K562 (cell line): Measurements from ENCODE around the gene CUX1. TPM values are rescaled to one million over a fixed set of nuclear protein-coding genes. Genes with fewer than 3 reads are reported as not detected.

Experiments used
- ATAC-seq: fragments of 200-7000 bp; cut with Tn5 transposase; 3 replicates; pipeline ENCODE4 v1.9.1; 2020; ENCODE audit warnings: moderate library complexity
- BruUV-seq: library from RNA; stranded (reverse); fragments of 400-500 nt; replicated peaks from 2 replicates; lab custom pipeline; 2021; lab: Mats Ljungman, UMichigan
- CTCF ChIA-PET: fragments of 300-600 bp; formaldehyde crosslinking; extraction: SDS; loops from one replicate; lab custom pipeline; 2021; ENCODE audit warnings: low intra/inter-chr PET ratio; lab: Yijun Ruan, JAX
- POLR2A ChIA-PET: fragments of 300-600, 350-650 bp; sonication (Branson Sonifier 250); formaldehyde crosslinking; extraction: SDS; loops from one replicate; lab custom pipeline; 2021; ENCODE audit warnings: antibody characterized with exemption, inconsistent platforms; lab: Yijun Ruan, JAX
- DNase-seq, 4 experiments: peaks; one replicate each; pipeline versions ENCODE4 v3.0.0 to v3.0.0-alpha.2; 2011 to 2018; ENCODE audit warnings: low spot score in 3 of 4, mixed read lengths in 3 of 4; ENCODE audit errors: extremely low read depth in 1 of 4
- FAIRE-seq: peaks from 2 replicates; lab custom pipeline; 2011; peaks lifted over from hg19 to GRCh38; lab: Jason Lieb, UNC
- H2AFZ ChIP-seq: 2 replicates; pipeline ENCODE4 v1.6.0; 2011; ENCODE audit warnings: low read depth, low read length, control low read depth, inconsistent platforms
- H3K27ac ChIP-seq: fragments of 200-600 bp; 3 replicates; pipeline ENCODE4 v1.8.0; 2011; ENCODE audit warnings: low read depth, mild to moderate bottlenecking, control low read depth, inconsistent platforms, low read length, moderate library complexity, mixed read lengths; ENCODE audit errors: extremely low read depth
- H3K27me3 ChIP-seq, 2 experiments: fragments of 300-600 bp in 1 of 2; 2 replicates in 1 of 2; 3 replicates in 1 of 2; pipeline versions ENCODE4 v1.6.0 to v1.8.0; 2011; ENCODE audit warnings: inconsistent platforms in 2 of 2, low read length in 2 of 2, mild to moderate bottlenecking in 1 of 2, mixed read lengths in 1 of 2, moderate library complexity in 1 of 2; ENCODE audit not compliant: control insufficient read depth in 2 of 2, insufficient read depth in 2 of 2
- H3K36me3 ChIP-seq: fragments of 300-600 bp; 3 replicates; pipeline ENCODE4 v1.8.0; 2011; ENCODE audit warnings: mild to moderate bottlenecking, low read length, inconsistent platforms; ENCODE audit not compliant: control insufficient read depth, insufficient read depth
- H3K4me1 ChIP-seq, 2 experiments: fragments of 200-600 bp in 1 of 2; replicated peaks in 1 of 2; 2 replicates in 1 of 2; 3 replicates in 1 of 2; pipeline versions ENCODE4 v1.5.1 to v1.8.0; 2011; ENCODE audit warnings: inconsistent platforms in 2 of 2, low read length in 2 of 2, mild to moderate bottlenecking in 1 of 2, mixed read lengths in 1 of 2, moderate library complexity in 1 of 2; ENCODE audit not compliant: control insufficient read depth in 2 of 2, insufficient read depth in 2 of 2
- H3K4me2 ChIP-seq: 2 replicates; pipeline ENCODE4 v1.6.1; 2011; ENCODE audit warnings: low read length, control low read depth, inconsistent platforms, mixed read lengths; ENCODE audit not compliant: insufficient read depth
- H3K4me3 ChIP-seq: fragments of 200-600 bp; sonication (generic), shearing (Covaris generic); 2 replicates; pipeline ENCODE4 v1.5.1; 2016; ENCODE audit warnings: control low read depth, inconsistent platforms
- H3K79me2 ChIP-seq: fragments of 200-600 bp; 3 replicates; pipeline ENCODE4 v1.8.0; 2011; ENCODE audit warnings: low read length, inconsistent platforms; ENCODE audit not compliant: control insufficient read depth, insufficient read depth
- H3K9ac ChIP-seq, 2 experiments: 2 replicates each; pipeline versions ENCODE4 v1.6.0 to v1.6.1; 2011; ENCODE audit warnings: low read depth in 2 of 2, low read length in 2 of 2, control low read depth in 1 of 2, inconsistent platforms in 1 of 2, mild to moderate bottlenecking in 1 of 2, mixed read lengths in 1 of 2; ENCODE audit not compliant: insufficient read depth in 1 of 2
- H3K9me1 ChIP-seq: one replicate; pipeline ENCODE4 v1.6.0; 2011; ENCODE audit warnings: inconsistent platforms, mild to moderate bottlenecking, low read length, moderate library complexity; ENCODE audit not compliant: control insufficient read depth, insufficient read depth
- H3K9me3 ChIP-seq: replicated peaks from 2 replicates; pipeline ENCODE4 v1.5.1; 2011; ENCODE audit warnings: low read depth, low read length, inconsistent platforms; ENCODE audit not compliant: control insufficient read depth, insufficient read depth
- H4K20me1 ChIP-seq: replicated peaks from 2 replicates; pipeline ENCODE4 v1.6.1; 2011; ENCODE audit warnings: low read length, inconsistent platforms, mixed read lengths; ENCODE audit not compliant: control insufficient read depth, insufficient read depth
- CEBPB ChIP-seq: fragments of 450-650 bp; IDR thresholded peaks from 2 replicates; pipeline ENCODE4 v1.6.1; 2016; ENCODE audit warnings: missing genetic modification characterization, missing compliant biosample characterization
- CEBPG ChIP-seq, 3 experiments: fragments of 200-800 bp in 1 of 3; sonication (Bioruptor generic) in 1 of 3; sonication (generic) in 1 of 3; formaldehyde crosslinking in 1 of 3; IDR thresholded peaks in 2 of 3; conservative IDR thresholded peaks in 1 of 3; 2 replicates each; pipeline versions ENCODE4 v1.6.1 to v1.8.0; 2016 to 2022; ENCODE audit warnings: missing compliant biosample characterization in 2 of 3, missing genetic modification characterization in 2 of 3, mild to moderate bottlenecking in 1 of 3, missing genetic modification reagents in 1 of 3
- EGR1 ChIP-seq: fragments of 450-650 bp; conservative IDR thresholded peaks from 2 replicates; pipeline ENCODE4 v1.6.1; 2017; ENCODE audit warnings: mild to moderate bottlenecking
- EHMT2 ChIP-seq: fragments of 450-650 bp; IDR thresholded peaks from 2 replicates; pipeline ENCODE4 v1.6.1; 2018; ENCODE audit warnings: antibody characterized with exemption
- ELF4 ChIP-seq: fragments of 450-650 bp; formaldehyde crosslinking; IDR thresholded peaks from 2 replicates; pipeline ENCODE4 v1.4.0; 2022; ENCODE audit warnings: missing genetic modification characterization
- MAFF ChIP-seq: IDR thresholded peaks from 2 replicates; pipeline ENCODE4 v1.6.1; 2012; ENCODE audit warnings: low read length, improper control_type of control experiment
- MBD1 ChIP-seq: fragments of 250-450 bp; sonication (Bioruptor Pico); IDR thresholded peaks from 2 replicates; pipeline ENCODE4 v1.8.0; 2022; ENCODE audit warnings: inconsistent platforms
- MTA1 ChIP-seq: fragments of 450-650 bp; IDR thresholded peaks from 2 replicates; pipeline ENCODE4 v1.6.1; 2017; ENCODE audit warnings: borderline replicate concordance
- SRSF7 ChIP-seq: fragments of 200-400 bp; formaldehyde crosslinking; optimal IDR thresholded peaks from 2 replicates; pipeline ENCODE3; 2017; ENCODE audit warnings: mild to moderate bottlenecking, low read depth, low read length
- THRB ChIP-seq: fragments of 450-650 bp; formaldehyde crosslinking; conservative IDR thresholded peaks from 2 replicates; pipeline ENCODE4 v1.4.0; 2022; ENCODE audit warnings: mild to moderate bottlenecking, missing genetic modification characterization
- ZBTB26 ChIP-seq: fragments of 450-650 bp; formaldehyde crosslinking; IDR thresholded peaks from 2 replicates; pipeline ENCODE4 v1.4.0; 2022; ENCODE audit warnings: missing genetic modification characterization
- ZNF512 ChIP-seq: IDR thresholded peaks from 2 replicates; pipeline ENCODE4 v1.6.1; 2016; ENCODE audit warnings: missing genetic modification characterization, missing compliant biosample characterization
- WGBS: fragments of 100-300 bp; shearing (Covaris generic); methylation state at CpG from one replicate; pipeline ENCODE4 v1.1.6; 2016; ENCODE audit warnings: low coverage, mixed read lengths; ENCODE audit not compliant: insufficient coverage; ENCODE audit errors: missing lambda C conversion rate; 5-methylcytosine and 5-hydroxymethylcytosine counted together
- in situ Hi-C: fragments of 300-500 bp; cut with MboI; formaldehyde crosslinking; loops from 4 replicates; pipeline ENCODE4 v1.15.0; 2018; ENCODE audit warnings: inconsistent platforms, mixed read lengths
- intact Hi-C: fragments of 100-400 bp; cut with micrococcal nuclease; formaldehyde crosslinking; loops from 2 replicates; pipeline ENCODE4 v1.14.2; 2022
- polyA plus RNA-seq, 8 experiments: library from polyadenylated mRNA; depleted of rRNA in 4 of 8; stranded (reverse) in 5 of 8; unstranded in 3 of 8; fragments of >200 nt; fragmentation: Nextera tagmentation in 2 of 8; fragmentation: Illumina TruSeq in 1 of 8; extraction: Ambion mirVana in 2 of 8; extraction: Trizol in 1 of 8; gene quantifications; 2 replicates each; pipeline versions ENCODE4 v1.2.1 to v1.2.3, GENCODE V29; 2011 to 2014; ENCODE audit warnings: inconsistent platforms in 1 of 8, missing spikeins in 1 of 8
- total RNA-seq, 7 experiments: library from RNA; depleted of rRNA in 6 of 7; stranded (reverse); fragments of >200 nt in 6 of 7; fragmentation: Illumina TruSeq in 2 of 7; extraction: Trizol in 2 of 7; gene quantifications; 2 replicates each; pipeline versions ENCODE4 v1.2.1 to v1.2.3, GENCODE V29; 2011 to 2021; ENCODE audit warnings: low replicate concordance in 1 of 7

Gene CUX1
- total and polyA plus RNA-seq, 9 of the 15 experiments (the other 6 are each of a cell fraction or from before 2014, with no cell fraction given), result 3.6 to 55.3 (median 25.2) TPM

- POLR2A ChIA-PET, result interaction anchor here (0.5 to 1.4 kb wide), 6 partner anchors 15 to 251 kb away, joined by 3 to 6 read pairs (median 4); no protein-coding TSS in a partner anchor
- peaks cover 90% of the 10 kb centered on the region for H3K79me2 ChIP-seq
- intact Hi-C loops, result no loop called here
- TF ChIP-seq CEBPB (tag), result peak; percentile 39; the same call in 1 of the 2 replicates
- peak; percentile 98 for TF ChIP-seq ZNF512 (tag)
- 0 out of 2 replicates have a peak, but pooled peaks have one; percentile 39 for TF ChIP-seq ELF4 (CRISPR knock-in tag)
- no peak for TF ChIP-seq CEBPG (CRISPR knock-in tag; IDR thresholded peaks at IDR 0.05)
- 0 out of 4 replicates have a peak, but pooled peaks of 1 of the 2 experiments have one; percentile 42 for TF ChIP-seq CEBPG (tag; conservative IDR thresholded peaks at IDR 0.05 in 1 of 2, IDR thresholded peaks at IDR 0.05 in 1 of 2)
- TF ChIP-seq EHMT2, result 0 out of 2 replicates have a peak, but pooled peaks have one; percentile 17
- no peak for TF ChIP-seq EGR1
- 0 out of 2 replicates have a peak, but pooled peaks have one; percentile 6 for TF ChIP-seq ZBTB26 (CRISPR knock-in tag)
- peak; percentile 68; the same call in 1 of the 2 replicates for TF ChIP-seq THRB
- TF ChIP-seq MTA1, result peak; percentile 58; the same call in 1 of the 2 replicates
- 0 out of 2 replicates have a peak, but pooled peaks have one; percentile 2 for TF ChIP-seq MAFF
- TF ChIP-seq MBD1 (CRISPR knock-in tag), result no peak
- no peak for TF ChIP-seq SRSF7
Measured at GRCh38 chr7:101859411-101860106, 42.1 kb downstream of the CUX1 start.

More at GRCh38 chr7:101859411-101860106, 42.1 kb downstream of the CUX1 start:
- Histone ChIP-seq H2AFZ (no peak overlapping the region), H3K4me3 (no peak overlapping the region), H4K20me1 (peaks cover 4% of the 10 kb centered on the region), H3K4me2 (no peak overlapping the region), H3K36me3 (peaks cover 4% of the 10 kb centered on the region; the same call in 1 of the 3 replicates), H3K4me1 (peaks cover 47 to 70% of the 10 kb centered on the region in 2 experiments), H3K9me3 (no peaks in the 10 kb centered on the region), H3K9ac (peak overlapping the region in 1 of 2 experiments; percentile 5; a peak in 1 of 4 replicates), H3K27me3 (no peaks in the 10 kb centered on the region; a peak in 1 of 5 replicates), H3K9me1 (no peaks in the 10 kb centered on the region), H3K27ac (peak overlapping the region; percentile 0; the same call in 1 of the 3 replicates)
- CTCF ChIA-PET, result interaction anchor here (0.6 kb wide), 1 partner anchor 113 kb away, joined by 3 read pairs; no protein-coding TSS in a partner anchor
- ATAC-seq (no peak), DNase-seq (no peak), FAIRE-seq (no peak)
- in situ Hi-C loops, result no loop called here
- no TSS peak for BruUV-seq
- WGBS, result 44% methylated on average over 5 of the region's 5 CpGs
